HPDE6-E6E7 (cell line): ENCODE results near the gene SOCS1.
A peak's percentile ranks its signal among the peaks of the same experiment; 100 is the strongest.

ENCODE experiments used
- DNase-seq: peaks from one replicate; pipeline ENCODE4 v3.0.0; 2011; ENCODE audit warnings: missing footprints; ENCODE audit errors: extremely low spot score

SOCS1 gene

DNA sequence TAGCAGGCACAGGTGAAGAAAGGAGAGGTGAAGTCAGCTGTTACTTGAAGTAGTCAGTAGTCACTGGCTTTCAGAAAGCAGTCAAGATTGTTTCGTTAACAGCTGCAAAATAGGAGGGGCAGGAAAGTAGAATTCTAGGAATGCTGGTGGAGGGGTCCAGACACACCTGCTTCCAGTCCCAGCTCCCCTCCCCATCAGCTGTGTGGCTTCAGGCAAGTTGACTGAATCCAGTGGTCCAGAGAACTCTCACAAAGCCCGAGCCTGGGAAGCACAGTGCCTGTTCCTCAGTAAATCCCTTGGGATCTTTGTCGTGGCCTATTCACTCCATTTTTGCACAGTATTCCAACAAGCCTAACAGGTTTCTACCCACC is 4.6 kb upstream of the SOCS1 start:
- no peak for DNase-seq

DNA sequence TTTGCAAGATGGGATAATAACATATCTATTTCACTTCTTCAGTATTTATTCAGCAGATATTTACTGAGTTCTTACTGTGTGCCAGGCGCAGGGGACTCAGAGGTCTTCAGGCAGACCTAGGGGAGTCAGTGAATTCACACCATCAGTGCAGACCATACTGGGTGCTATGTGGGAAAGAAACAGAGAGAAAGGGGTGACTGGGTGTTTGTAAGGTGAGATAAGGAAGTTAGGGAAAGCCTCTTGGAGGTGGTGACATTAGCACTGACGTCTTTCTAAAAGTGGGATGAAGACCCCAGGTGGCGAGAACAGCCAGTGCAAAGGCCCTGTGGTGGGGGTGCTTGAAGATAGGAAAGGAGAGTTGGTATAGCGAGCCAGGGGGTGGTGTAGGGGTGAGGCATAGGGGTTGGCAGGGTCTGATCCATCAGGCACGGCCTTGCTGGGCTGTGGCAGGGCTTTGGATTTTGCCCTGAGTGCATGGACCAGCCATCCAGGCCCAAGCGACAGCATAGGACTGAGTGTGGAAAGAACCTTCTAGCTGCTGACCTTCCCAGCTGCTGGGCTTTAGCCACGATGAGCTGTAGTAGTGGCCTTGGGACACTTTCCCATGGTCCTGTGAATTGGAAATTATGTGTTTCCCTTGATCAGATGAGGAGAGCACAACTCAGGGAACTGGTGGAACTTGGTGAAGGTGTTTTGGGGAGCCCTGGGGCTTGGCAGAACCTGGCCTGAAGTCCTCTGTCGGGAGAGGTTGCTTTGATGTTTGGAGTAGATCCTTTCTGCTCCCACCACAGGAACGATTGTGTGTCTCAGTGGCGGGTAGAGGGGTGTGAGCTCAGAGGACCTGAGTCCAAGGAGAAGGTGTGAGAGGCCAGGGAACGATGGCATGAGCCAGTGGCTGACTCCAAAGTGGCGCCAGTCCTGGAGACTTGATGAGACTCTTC is 3.9 kb upstream of the SOCS1 start:
- no peak for DNase-seq

DNA sequence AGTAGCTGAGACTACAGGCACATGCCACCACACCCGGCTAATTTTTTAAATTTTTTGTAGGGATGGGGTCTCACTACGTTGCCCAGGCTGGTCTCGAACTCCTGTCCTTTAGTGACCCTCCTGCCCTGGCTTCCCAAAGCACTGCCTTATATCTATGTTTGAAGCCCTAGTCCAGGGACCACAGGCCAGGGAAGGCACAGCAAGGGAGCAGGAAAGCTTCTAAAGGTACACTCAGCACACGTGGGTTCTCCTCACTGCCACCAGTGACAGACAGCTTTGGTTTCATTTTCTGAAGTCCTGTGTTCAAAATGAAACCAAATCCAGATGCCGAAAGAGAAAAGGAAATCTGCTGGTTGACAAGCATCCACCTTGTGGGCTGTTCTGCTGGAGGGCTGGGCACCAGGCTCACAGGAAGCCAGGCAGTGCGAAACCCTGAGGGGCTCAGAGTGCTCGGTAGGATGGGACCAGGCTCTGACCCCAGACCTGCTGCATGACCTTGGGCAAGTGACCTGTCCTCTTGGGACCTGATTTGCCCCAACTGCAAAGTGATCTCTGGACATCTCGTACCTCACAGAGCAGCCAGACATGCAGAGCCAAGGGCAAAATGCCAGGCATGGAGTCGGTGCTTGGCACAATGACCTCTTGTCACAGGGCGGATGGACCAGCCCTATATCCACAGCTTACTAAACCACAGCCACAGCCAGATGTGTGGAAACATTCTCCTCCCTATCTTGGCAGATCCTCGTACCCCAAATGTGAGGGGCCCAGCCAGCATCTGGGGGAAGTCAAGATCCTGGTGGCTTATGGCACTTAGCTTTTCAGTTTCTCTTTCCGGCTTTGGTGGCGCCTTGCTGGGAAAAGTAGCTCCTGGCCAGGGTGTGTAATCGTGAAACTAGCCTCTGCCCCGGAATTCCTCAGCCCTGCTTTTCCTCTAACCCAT is 2.8 kb upstream of the SOCS1 start:
- no peak for DNase-seq

DNA sequence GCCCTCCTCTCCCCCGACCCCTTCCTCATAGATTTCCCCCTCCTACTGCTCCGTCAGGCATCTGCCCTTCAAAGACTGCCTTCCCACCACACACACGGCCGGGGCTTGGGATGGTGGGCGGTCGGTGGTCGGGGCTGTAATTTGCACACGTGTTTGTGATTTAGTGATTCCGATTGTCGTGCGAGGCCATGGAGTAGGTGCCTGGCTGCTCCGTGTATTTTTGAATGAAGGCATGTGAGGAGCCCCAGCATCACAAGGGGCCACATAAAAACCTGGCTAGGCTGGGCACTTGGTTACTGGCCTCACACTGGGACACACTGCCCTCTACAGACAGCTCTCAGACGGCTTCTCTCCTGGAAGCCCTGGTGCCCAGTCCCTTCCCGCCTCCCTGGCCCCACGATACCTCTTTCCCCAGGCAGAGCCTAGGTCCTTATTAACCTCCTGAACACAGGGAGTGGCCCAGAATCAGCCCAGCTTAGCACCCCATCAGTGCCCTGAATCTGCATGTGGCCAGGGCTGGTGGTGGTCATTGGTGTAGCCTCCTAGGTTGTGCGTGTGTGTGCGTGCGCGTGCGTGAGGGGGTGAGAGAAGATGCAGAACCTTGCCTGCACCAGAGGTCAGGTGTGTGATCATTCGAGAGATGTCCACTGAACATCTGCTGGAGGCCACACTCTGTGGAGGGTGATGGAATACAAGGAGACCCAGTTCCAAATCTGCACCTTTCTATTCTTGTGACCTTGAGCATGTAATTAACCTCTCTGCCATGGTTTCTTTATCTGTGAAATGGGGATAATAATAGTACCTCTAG is 1.3 kb upstream of the SOCS1 start:
- peak; percentile 84 for DNase-seq

DNA sequence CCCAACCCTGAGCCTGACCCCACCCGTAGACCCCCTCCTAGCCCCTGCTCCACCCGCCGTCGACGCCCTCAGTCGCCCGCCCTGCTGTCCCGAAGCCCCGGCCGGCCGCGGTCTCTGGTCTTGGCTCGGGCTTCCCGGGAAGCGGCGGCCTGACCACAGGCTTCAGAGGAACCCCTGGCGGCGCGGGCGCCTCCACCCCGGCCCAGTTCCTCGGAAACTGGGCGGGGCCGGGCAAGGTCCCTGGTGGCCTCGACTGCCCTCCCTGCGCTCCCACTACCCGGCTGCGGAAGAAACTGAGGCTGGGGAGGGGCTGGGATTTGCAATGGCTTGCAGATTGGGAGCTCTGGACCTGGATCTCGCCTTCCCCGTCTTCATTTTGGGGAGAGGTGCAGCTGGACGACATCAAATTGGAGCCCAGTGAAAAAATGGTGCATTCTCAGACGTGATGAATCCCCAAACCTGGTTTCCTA is 692 bp upstream of the SOCS1 start:
- no peak for DNase-seq

DNA sequence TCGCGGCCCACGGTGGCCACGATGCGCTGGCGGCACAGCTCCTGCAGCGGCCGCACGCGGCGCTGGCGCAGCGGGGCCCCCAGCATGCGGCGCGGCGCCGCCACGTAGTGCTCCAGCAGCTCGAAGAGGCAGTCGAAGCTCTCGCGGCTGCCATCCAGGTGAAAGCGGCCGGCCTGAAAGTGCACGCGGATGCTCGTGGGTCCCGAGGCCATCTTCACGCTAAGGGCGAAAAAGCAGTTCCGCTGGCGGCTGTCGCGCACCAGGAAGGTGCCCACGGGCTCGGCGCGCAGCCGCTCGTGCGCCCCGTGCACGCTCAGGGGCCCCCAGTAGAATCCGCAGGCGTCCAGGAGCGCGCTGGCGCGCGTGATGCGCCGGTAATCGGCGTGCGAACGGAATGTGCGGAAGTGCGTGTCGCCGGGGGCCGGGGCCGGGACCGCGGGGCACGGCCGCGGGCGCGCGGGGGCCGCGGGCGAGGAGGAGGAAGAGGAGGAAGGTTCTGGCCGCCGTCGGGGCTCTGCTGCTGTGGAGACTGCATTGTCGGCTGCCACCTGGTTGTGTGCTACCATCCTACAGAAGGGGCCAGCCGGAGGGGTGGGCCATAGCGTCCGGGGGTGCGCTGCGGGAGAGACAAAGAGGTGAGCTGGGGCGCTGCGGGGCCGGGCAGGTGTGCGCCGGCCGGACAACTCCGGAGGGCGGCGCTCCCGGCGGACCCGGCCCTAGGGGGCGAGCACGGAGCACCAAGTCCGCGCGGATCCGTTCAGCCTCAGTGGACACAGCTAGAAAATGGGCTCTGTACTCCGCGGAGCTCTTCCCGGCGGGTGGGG is 879 bp downstream of the SOCS1 start:
- no peak for DNase-seq

DNA sequence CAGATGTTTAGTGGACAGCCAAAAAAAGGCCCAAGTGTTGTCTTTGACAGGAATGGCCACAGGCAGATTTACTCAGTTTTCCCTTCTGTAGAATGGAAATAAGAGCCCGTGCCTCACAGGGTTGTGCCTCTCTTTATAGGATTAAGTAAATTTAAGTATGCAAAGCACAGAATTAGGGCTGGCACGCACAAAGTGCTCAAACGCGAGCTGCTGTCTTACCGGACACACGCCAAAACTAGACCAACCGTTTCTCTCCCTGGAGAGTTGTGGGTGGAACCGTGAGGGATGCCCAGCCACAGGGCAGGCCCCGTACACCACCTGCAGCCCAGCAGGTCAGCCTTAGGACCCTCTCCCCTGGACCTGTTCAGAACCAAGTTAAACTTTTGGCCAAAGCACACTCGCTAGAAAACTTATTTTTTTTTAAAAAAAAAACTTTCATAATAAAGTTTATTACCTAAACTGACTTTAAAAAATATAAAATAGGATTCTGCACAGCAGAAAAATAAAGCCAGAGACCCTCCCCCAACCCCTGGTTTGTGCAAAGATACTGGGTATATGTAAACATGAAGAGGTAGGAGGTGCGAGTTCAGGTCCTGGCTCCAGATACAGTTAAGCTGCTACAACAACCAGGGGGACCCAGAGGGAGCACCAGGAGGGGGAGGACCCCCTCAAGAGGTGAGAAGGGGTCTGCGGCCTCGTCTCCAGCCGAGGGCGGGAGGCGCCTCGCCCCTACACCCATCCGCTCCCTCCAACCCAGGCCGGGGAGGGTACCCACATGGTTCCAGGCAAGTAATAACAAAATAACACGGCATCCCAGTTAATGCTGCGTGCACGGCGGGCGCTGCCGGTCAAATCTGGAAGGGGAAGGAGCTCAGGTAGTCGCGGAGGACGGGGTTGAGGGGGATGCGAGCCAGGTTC is 1.8 kb downstream of the SOCS1 start:
- no peak for DNase-seq

DNA sequence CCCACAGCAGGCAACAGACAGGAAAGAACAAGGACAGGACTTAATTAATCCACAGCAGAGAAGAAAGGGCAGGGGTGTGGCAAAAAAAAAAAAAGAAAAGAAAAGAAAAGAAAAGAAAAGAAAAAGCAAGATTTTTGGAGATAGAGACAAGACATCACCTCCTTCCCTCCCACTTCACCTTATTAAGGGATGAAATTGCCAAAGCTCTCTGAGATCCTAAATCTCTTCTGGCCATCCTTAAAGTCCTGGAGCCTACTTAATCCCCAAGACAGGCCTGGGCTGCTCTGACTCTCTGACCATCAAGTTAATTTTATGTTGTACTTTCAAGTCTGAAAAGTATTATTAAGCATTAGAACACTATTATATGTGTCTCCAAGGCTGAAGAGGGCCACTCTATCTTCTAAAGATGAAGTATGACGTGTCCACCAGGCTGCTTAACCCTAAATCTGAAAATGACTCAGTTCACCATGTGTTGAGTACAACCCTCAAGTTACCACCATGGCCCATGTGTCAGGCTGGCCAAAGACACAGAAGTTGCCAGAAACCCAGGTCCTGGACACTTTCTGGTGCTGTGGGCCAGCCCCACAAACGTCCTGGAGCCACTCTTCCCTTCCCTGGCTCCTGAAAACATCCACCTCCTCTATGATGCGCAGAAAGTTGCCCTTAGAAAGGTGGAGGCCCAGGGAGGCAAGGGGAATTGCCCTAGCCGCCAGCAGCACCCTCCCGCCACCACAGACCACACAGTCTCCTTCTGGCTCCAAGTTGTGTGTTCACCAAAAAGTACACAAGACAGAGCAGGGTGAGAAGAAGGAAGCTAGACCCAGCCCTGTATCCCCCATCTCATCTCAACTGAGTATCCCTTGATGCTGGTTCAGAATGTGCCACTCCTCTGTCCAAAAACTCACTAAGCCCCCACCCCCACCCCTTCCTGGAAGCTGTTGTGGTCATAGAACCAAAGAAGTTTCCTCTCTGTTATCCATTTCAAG is 2.7 kb downstream of the SOCS1 start:
- DNase-seq = no peak

DNA sequence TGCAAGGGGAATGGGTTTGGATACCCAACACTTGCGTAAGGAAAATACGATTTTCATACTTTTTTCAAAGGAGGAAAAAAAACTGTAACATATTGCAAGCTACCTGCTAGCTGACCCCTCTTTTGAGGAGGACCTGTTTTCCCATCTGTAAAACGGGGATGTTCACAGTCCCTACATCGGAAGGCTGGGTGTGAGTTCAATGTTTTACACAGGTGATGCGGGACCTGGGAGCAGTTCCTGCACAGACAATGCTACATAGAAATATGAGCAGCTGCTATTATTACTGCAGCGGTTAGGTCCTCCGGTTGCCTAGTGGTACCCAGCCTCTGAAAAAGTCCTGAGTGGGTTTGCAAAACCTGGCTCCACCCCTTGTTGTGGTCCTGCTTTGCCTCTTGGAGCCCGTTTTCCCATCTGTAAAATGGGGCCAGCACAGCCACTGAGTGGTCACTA is 3.5 kb downstream of the SOCS1 start:
- no peak for DNase-seq

DNA sequence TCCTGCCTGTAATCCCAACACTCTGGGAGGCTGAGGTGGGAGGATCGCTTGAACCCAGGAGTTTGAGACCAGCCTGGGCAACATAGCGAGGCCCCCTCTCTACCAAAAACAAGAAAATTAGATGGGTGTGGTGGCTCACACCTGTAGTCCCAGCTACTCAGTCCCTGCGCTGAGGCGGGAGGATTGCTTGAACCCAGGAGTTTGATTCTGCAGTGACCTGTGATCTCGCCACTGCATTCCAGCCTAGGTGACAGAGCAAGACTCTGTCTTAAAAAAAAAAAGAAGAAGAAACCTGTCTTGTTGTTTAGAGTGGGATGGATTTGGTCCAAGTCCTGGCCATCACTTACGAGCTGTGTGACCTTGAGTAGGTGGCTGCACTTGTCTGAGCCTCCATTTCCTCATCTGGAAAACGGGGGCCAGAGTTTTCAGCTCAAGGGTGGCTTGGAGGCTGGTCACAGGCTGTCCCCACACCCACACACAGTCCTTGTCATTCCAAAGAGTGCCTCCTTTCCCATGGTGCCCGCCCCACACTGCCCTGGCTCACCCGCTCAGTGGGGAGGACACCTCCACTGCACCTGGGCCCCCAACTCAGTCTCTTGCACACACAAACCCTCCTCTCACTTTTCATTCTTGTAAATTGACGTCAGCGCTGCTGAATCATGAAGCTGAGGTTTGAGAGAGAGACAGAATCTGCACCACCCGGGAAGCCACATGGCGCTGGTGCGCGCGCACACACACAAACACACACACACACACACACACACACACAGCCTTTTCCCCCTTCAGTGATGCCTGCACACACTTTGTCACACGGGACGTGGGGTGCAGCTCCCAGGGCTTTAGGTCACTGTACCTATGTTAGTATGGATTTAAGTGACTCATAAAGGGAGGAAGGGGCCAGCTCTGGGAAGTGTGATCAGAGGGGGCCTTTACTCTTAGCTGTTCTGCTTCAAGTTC is 4.2 kb downstream of the SOCS1 start:
- DNase-seq = no peak

DNA sequence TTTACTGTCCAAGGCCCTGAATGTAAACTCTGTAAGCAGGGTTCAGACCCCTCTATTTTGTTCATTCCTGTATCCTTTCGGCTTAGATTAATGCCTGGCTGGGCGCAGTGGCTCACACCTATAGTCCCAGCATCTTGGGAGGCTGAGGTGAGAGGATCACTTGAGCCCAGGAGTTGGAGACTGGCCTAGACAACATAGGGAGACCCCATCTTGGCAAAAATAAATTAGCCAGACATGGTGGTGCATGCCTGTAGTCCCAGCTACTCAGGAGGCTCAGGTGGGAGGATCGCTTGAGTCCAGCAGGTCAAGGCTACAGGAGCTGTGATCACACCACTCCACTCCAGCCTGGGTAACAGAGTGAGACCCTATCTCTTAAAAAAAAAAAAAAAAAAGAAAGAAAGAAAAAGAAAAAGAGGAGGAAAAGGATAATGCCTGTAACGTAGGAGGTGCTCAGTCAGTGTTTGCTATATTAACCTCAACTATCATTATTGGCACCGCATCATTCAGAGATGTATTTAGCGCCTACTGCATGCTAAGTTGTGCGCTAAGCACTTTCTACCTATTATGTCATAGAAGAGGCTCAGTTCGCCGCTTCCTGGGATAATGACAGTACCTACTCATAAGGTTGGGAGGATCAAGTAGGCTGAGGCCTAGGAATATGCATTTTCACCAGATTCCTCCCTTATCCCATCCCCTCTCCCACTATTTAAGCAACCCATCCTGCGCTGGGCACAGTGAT is 5.0 kb downstream of the SOCS1 start:
- DNase-seq = no peak

DNA sequence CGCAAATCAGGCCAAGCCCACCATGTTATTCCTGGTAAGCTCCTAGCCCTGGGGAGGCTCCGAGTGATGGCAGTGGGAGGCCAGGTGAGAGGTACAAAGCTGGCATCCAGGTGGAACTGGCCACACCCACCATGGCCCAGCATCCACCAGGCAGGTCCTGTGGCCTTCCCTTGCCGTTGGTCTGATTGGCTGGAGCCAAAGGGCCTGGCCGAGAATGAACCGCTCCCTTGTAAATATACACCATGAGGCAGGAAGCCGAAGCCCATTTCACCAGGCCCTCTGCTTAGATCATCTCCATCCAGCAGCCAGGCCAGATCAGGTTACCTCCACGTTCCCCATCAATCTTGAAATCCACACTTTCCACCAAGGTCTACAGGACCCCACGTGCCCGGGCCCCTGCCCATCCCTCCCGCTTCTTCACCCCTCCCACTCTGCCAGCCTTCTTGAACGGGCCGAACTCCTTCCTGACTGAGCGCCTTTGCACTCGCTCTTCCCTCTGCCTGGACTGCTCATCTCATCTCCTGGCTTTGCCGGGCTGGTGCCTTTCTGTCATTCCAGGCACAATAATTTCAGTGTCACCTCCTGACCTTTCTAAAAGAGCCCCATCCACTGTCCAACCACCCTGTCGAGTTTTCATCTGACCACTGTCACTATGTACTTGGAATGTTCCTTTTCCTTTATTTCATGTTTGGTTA is 5.8 kb downstream of the SOCS1 start:
- DNase-seq = no peak

DNA sequence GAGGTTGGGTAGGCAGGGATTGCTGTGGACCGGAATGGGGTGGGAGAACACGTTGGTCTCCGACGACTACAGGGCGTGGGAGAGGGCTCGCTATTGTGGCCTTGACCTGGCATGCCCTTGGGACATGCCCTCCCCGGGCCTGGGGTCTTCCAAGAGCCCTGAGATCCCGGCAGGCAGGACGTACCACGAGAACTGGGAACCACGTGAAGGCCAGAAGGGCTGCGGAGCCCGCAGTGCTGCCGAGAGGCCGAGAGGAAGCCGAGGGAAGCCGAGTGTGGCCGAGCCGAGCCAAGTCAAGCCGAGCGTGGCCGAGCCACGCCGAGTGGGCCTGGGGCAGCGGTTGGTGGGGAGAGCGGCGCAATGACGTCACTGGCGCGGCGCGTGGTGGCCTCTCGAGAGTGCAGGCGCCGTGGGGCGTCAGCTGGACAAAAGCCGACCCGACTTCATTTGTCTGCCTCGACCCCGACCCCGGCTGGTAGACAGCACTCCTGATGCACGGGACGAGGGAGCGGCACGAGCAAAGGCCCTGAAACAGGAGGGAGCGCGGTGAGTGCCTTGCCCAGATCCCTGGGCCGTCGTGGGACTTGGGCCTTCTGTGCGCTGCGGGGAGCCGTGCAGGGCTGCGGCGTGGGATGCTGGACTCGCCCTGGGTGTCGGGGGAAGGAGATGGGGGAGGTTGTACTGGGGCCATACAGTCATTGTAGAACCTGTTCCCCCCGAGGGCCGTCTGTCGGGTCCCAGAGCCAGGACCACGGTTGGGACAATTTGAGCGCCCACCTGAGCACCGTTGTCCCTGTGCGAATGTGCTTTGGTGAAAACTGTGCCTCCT is 6.6 kb downstream of the SOCS1 start:
- no peak for DNase-seq

DNA sequence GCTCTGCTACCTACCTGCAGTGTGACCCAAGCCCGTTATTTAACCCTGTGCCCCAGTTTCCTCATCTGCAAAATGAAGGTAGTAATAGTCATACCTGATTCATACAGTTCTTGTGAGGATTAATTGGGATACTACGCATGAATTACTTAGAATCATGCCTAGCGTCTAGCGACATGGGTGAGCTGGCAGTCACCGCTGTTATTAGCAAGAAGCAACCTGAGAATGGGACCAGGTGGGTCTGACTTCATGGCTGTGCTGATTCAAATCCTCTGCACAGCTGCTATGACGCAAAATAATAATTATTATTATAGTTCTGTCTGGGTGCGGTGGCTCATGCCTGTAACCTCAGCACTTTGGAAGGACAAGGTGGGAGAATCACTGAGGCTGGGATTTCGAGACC is 7.9 kb downstream of the SOCS1 start:
- no peak for DNase-seq

DNA sequence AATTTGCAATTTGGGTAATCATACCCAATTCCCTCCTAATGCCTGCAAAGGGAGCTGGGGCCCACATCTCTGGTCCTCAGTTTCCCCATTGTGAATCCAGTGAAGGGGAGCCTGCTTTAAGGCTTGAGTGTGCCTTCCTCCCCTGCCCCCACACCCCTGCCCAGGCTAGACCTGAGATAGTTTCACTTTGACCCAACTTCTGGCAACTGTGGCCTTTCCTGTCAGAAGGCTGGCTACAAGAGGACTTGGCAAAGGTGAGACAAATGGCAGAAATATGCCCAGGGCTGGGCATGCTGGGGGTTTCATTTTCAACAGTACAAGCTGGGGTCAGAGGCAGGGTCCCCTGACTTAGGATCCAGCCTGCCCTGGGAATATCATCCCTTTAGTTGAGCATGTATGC is 10.0 kb downstream of the SOCS1 start:
- no peak for DNase-seq
